PC-3 (cell line): ENCODE data around the gene PPP2R5D. TPM values are rescaled to one million over a fixed set of nuclear protein-coding genes. Genes with fewer than 3 reads are reported as not detected.

ENCODE experiments used
- ATAC-seq: fragments of 200-7000 bp; cut with Tn5 transposase; 2 replicates; pipeline ENCODE4 v1.9.1; 2020; ENCODE audit warnings: mild to moderate bottlenecking, moderate library complexity
- BruUV-seq: library from RNA; stranded (reverse); fragments of 400-500 nt; replicated peaks from 2 replicates; lab custom pipeline; 2021; lab: Mats Ljungman, UMichigan
- CTCF ChIA-PET: fragments of 300-600 bp; sonication (Branson Sonifier 250); formaldehyde crosslinking; loops from one replicate; lab custom pipeline; 2022; ENCODE audit warnings: antibody characterized with exemption; lab: Charles Lee
- POLR2A ChIA-PET: fragments of 300-600 bp; sonication (Branson Sonifier 250); formaldehyde crosslinking; loops from one replicate; lab custom pipeline; 2022; ENCODE audit warnings: antibody characterized with exemption; ENCODE audit not compliant: unreplicated experiment; lab: Charles Lee
- DNase-seq: peaks from one replicate; pipeline ENCODE4 v3.0.0-alpha.2; 2015
- H2AFZ ChIP-seq: fragments of 300-600 bp; sonication (generic); 2 replicates; pipeline ENCODE4 v1.6.0; 2016; ENCODE audit warnings: antibody characterized with exemption, low read length
- H3F3A ChIP-seq: fragments of 300-600 bp; sonication (generic); one replicate; pipeline ENCODE4 v1.6.0; 2017; ENCODE audit warnings: antibody characterized with exemption, low read length, control low read depth, mild to moderate bottlenecking; ENCODE audit not compliant: unreplicated experiment
- H3K27ac ChIP-seq: fragments of 300-600 bp; sonication (generic); 2 replicates; pipeline ENCODE4 v1.5.1; 2016; ENCODE audit warnings: mild to moderate bottlenecking, low read length
- H3K27me3 ChIP-seq: fragments of 300-600 bp; sonication (generic); 2 replicates; pipeline ENCODE4 v1.6.1; 2016; ENCODE audit warnings: low read length, mixed read lengths
- H3K36me3 ChIP-seq: fragments of 300-600 bp; sonication (generic); 2 replicates; pipeline ENCODE4 v1.6.1; 2016; ENCODE audit warnings: low read depth, mixed run types, low read length, mixed read lengths
- H3K4me1 ChIP-seq: fragments of 300-600 bp; sonication (generic); 2 replicates; pipeline ENCODE4 v1.5.1; 2016; ENCODE audit warnings: low read length; ENCODE audit not compliant: insufficient read depth
- H3K4me2 ChIP-seq: fragments of 300-600 bp; sonication (generic); 2 replicates; pipeline ENCODE4 v1.6.0; 2016; ENCODE audit warnings: low read length
- H3K4me3 ChIP-seq: fragments of 300-600 bp; sonication (generic); 2 replicates; pipeline ENCODE4 v1.5.1; 2016; ENCODE audit warnings: mild to moderate bottlenecking, low read length, mixed read lengths
- H3K79me2 ChIP-seq: fragments of 300-600 bp; sonication (generic); 2 replicates; pipeline ENCODE4 v1.6.1; 2017; ENCODE audit warnings: low read length, mixed read lengths
- H3K9ac ChIP-seq: fragments of 300-600 bp; sonication (generic); 2 replicates; pipeline ENCODE4 v1.6.0; 2016; ENCODE audit warnings: mild to moderate bottlenecking, low read length
- H3K9me2 ChIP-seq: fragments of 300-600 bp; sonication (generic); replicated peaks from 2 replicates; pipeline ENCODE4 v1.6.1; 2016; ENCODE audit warnings: mixed run types, low read length, mixed read lengths
- H3K9me3 ChIP-seq: fragments of 300-600 bp; sonication (generic); 2 replicates; pipeline ENCODE4 v1.6.1; 2016; ENCODE audit warnings: low read length, mixed read lengths
- H4K20me1 ChIP-seq: fragments of 300-600 bp; sonication (generic); 2 replicates; pipeline ENCODE4 v1.6.1; 2016; ENCODE audit warnings: low read length, mixed read lengths
- CTCF ChIP-seq: fragments of 300-600 bp; sonication (generic); conservative IDR thresholded peaks from 2 replicates; pipeline ENCODE4 v1.5.1; 2017; ENCODE audit warnings: antibody characterized with exemption, low read depth, mild to moderate bottlenecking, low read length
- EZH2 ChIP-seq: fragments of 300-600 bp; sonication (generic); IDR thresholded peaks from one replicate; pipeline ENCODE4 v1.6.1; 2017; ENCODE audit warnings: antibody characterized with exemption, mild to moderate bottlenecking, low read length; ENCODE audit not compliant: unreplicated experiment
- EZH2phosphoT487 ChIP-seq: fragments of 300-600 bp; sonication (generic); IDR thresholded peaks from 2 replicates; pipeline ENCODE4 v1.6.1; 2018; ENCODE audit warnings: mild to moderate bottlenecking, antibody characterized with exemption, low read length, borderline replicate concordance
- intact Hi-C: fragments of 100-400 bp; cut with micrococcal nuclease; formaldehyde crosslinking; loops from 2 replicates; pipeline ENCODE4 v1.9.0; 2023
- total RNA-seq: library from RNA; depleted of rRNA; stranded (reverse); fragments of >200 nt; gene quantifications from 2 replicates; pipeline ENCODE4 v1.2.3, GENCODE V29; 2014

Gene PPP2R5D
- total RNA-seq, 1 experiment from 2014 or later, result 54.1 TPM

GRCh38 chr6:43009124-43009523 is 24.8 kb downstream of the PPP2R5D start:
- H3K4me1 ChIP-seq, result peaks cover 16% of the 10 kb centered on the region
- no peak overlapping the region for H3K4me2 ChIP-seq
- no peak for TF ChIP-seq EZH2phosphoT487
- peak; percentile 71 for TF ChIP-seq CTCF
- no peaks in the 10 kb centered on the region for H3K9me2 ChIP-seq
- no peaks in the 10 kb centered on the region for H3K9me3 ChIP-seq
- ChIA-PET POLR2A (no interaction called here), CTCF (no interaction called here)
- BruUV-seq, result no TSS peak
- H3K36me3 ChIP-seq, result peaks cover 30% of the 10 kb centered on the region
- H3K9ac ChIP-seq, result no peak overlapping the region
- H3K4me3 ChIP-seq, result no peak overlapping the region
- peaks cover 24% of the 10 kb centered on the region for H3K79me2 ChIP-seq
- H3F3A ChIP-seq, result no peaks in the 10 kb centered on the region
- H2AFZ ChIP-seq, result no peak overlapping the region
- H3K27me3 ChIP-seq, result no peaks in the 10 kb centered on the region
- peak; percentile 19; the same call in 1 of the 2 replicates for ATAC-seq
- no peak overlapping the region for H3K27ac ChIP-seq
- intact Hi-C loops, result loop anchor here (1.0 to 5.0 kb wide), 2 partner anchors 107 to 133 kb away; no protein-coding TSS in a partner anchor
- H4K20me1 ChIP-seq, result no peaks in the 10 kb centered on the region
- peak; percentile 58 for DNase-seq

- CTCF ChIA-PET, result no interaction called here
These were observed 26.8 kb downstream of the PPP2R5D start for GRCh38 chr6:43011207-43011606.

DNA sequence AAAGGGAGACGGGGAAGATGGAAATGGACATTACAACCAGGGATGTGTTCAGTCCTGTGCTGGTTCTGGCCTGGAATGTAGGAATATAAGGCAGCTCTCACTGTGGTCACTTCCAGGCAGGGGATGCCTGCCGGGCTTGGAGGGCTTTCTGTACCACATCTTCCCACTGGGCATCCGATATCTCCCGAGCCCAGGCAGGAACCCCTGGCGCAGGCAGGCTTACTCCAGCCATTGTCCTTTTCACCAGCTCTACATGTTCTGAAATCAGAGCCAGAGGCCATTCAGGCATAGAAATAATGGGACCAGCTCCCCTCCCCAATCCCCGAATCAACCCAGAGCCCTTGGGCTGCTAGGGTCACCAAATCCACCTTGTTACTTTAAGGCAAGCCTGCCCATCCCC is 28.0 kb downstream of the PPP2R5D start:
- DNase-seq (no peak), ATAC-seq (no peak)
- Histone ChIP-seq H4K20me1 (no peaks in the 10 kb centered on the region), H3K27ac (no peak overlapping the region), H3K4me2 (peak overlapping the region; percentile 95), H3K36me3 (peaks cover 25% of the 10 kb centered on the region), H3K79me2 (peaks cover 52% of the 10 kb centered on the region), H3K4me3 (peak overlapping the region; percentile 91), H3K9me2 (no peaks in the 10 kb centered on the region), H3K9me3 (no peaks in the 10 kb centered on the region), H3F3A (no peaks in the 10 kb centered on the region), H3K27me3 (no peaks in the 10 kb centered on the region), H3K4me1 (peaks cover 23% of the 10 kb centered on the region), H3K9ac (peak overlapping the region; percentile 86), H2AFZ (no peak overlapping the region)
- ChIA-PET POLR2A (no interaction called here), CTCF (no interaction called here)
- no peak for TF ChIP-seq CTCF
- TF ChIP-seq EZH2, result no peak
- no peak for TF ChIP-seq EZH2phosphoT487
- intact Hi-C loops, result no loop called here
- no TSS peak for BruUV-seq

More at GRCh38 chr6:43011207-43011606, 26.8 kb downstream of the PPP2R5D start:
- POLR2A ChIA-PET, result interaction anchor here (0.6 kb wide), 1 partner anchor 27 kb away, joined by 3 read pairs; the partner anchor contains the start of gene PPP2R5D
- Histone ChIP-seq H3K79me2 (peaks cover 44% of the 10 kb centered on the region), H3K27me3 (no peaks in the 10 kb centered on the region), H3K9ac (no peak overlapping the region), H2AFZ (no peak overlapping the region), H3K4me2 (no peak overlapping the region), H3K27ac (no peak overlapping the region), H3K9me3 (no peaks in the 10 kb centered on the region), H3K9me2 (no peaks in the 10 kb centered on the region), H3F3A (no peaks in the 10 kb centered on the region), H4K20me1 (no peaks in the 10 kb centered on the region), H3K4me1 (peaks cover 21% of the 10 kb centered on the region), H3K4me3 (no peak overlapping the region), H3K36me3 (peaks cover 25% of the 10 kb centered on the region)
- no peak for ATAC-seq
- BruUV-seq, result no TSS peak
- TF ChIP-seq EZH2 (no peak), EZH2phosphoT487 (no peak), CTCF (no peak)
- intact Hi-C loops, result no loop called here
- no peak for DNase-seq
